Measurements from ENCODE around the gene NOSIP. TPM values are rescaled to one million over a fixed set of nuclear protein-coding genes. Genes with fewer than 3 reads are reported as not detected.

The NOSIP gene
- total and polyA plus RNA-seq, 5 experiments from 2014 or later = 162 to 854 (median 662) TPM

DNA sequence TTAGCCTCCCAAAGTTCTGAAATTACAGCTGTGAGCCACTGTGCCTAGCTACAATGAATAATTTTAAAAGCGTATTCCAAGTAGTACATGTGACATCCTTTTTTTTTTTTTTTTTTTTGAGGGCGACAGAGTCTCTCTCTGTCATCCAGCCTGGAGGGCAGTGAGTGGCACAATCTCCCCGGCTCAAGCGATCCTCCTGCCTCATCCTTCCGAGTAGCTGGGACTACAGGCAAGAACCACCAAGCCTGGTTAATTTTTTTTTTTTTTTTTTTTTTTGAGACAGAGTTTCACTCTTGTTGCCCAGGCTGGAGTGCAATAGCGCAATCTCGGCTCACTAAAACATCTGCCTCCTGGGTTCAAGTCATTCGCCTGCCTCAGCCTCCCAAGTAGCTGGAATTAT is 6.9 kb upstream of the NOSIP start:
- POLR2A ChIA-PET = interaction anchor here (0.6 to 11.9 kb wide), 7 partner anchors 41 to 252 kb away, joined by 3 to 180 read pairs (median 4); partner anchors contain the start of genes RRAS and SCAF1
- Mint-ChIP-seq H3K27me3 (no peaks in the 10 kb centered on the region), H3K4me3 (no peak overlapping the region), H3K36me3 (no peaks in the 10 kb centered on the region), H3K9me3 (no peaks in the 10 kb centered on the region), H3K27ac (no peak overlapping the region), H3K4me1 (peaks cover 6 to 19% (median 13%) of the 10 kb centered on the region in 4 donors)
- ATAC-seq (no peak), DNase-seq (no peak)

DNA sequence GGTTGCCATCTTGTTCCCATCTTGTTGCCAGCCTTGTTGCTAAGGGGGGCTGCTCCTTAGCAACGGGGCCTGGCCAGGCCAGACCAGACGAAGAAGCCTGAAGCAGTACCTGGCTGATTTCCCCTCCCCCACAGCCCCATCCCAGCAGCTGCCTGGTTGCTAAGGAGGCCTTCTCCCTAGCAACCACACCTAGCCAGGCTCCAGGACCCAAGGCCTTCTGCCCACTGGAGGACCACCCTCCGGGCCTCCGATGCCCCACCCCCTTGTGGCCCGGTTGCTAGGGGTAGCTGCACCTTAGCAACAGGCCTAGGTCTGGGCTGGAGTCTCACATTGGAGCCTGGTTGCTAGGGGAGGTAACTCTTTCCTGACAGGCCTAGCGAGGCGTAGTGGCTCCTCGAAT is 4.7 kb upstream of the NOSIP start:
- Mint-ChIP-seq H3K9me3 (no peaks in the 10 kb centered on the region), H3K27ac (no peak overlapping the region), H3K36me3 (no peaks in the 10 kb centered on the region), H3K4me3 (no peak overlapping the region), H3K27me3 (no peaks in the 10 kb centered on the region), H3K4me1 (peaks cover 11 to 23% (median 18%) of the 10 kb centered on the region in 4 donors)
- POLR2A ChIA-PET = interaction anchor here (0.6 to 1.5 kb wide), 3 partner anchors 14 to 1010 kb away, joined by 3 to 9 read pairs (median 4); partner anchors contain the start of gene RRAS
- ATAC-seq (no peak), DNase-seq (no peak)

DNA sequence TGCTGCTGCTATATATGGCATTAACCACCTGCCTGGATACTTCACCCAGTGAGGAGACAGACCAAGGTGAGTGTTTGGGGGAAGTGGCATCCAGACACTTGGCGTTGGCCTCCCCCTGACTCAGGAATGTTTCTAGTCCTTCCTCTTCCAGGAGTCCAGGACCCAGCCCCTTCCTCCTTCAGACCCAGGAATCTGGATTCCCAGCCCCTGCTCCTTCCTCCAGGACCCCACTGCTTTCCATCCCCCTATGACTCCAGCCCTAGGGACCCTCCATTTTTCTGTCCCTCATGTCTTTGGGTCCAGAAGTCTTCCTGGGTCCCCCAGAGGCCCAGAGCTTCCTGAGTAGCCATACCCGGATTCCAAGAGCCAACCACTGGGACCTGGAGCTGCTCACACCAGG is 2.9 kb upstream of the NOSIP start:
- no peaks in the 10 kb centered on the region for H3K27me3 Mint-ChIP-seq
- no peaks in the 10 kb centered on the region for H3K36me3 Mint-ChIP-seq
- no peaks in the 10 kb centered on the region for H3K9me3 Mint-ChIP-seq
- POLR2A ChIA-PET = interaction anchor here (0.7 to 1.3 kb wide), 3 partner anchors 10 to 93 kb away, joined by 3 to 4 read pairs (median 4); partner anchors contain the start of genes PRMT1 and RPS11
- DNase-seq (no peak), ATAC-seq (no peak)
- no peak overlapping the region for H3K4me3 Mint-ChIP-seq
- H3K4me1 Mint-ChIP-seq = peaks cover 10 to 25% (median 23%) of the 10 kb centered on the region in 4 donors
- H3K27ac Mint-ChIP-seq = no peak overlapping the region

DNA sequence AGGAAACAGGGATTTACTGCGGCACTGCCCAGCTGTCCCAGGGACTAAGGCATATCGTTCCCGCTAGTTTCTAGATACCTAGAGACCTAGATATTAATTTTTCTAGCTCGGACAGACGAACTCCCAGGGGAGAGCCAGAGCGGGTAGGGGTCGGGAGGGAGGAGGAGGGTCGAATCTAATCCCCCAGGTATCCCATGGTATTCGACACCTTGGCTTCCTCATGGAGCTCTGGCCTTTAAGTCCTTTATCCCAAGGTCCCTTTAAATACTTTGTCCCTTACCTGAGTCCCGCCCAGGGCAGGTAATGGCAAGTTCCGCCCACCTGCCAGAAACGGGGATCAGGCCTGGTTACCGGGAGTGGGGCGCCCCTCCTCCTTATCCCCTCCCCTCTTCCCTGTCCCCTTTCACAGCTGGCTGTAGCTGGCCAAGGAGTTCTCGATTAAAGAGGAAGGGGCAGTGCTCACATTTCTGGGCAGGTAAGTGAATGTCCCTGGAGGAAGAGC is 702 bp upstream of the NOSIP start, which contains the start of gene PRRG2:
TSS of gene PRRG2 (plus strand) at position 310 of the 502 bp plus-strand sequence. CDS start 1,904 bp downstream, outside the sequence.
- peaks cover 0 to 15% (median 0%) of the 10 kb centered on the region in 3 donors for H3K36me3 Mint-ChIP-seq
- ATAC-seq (no peak), DNase-seq (no peak)
- H3K27me3 Mint-ChIP-seq = no peaks in the 10 kb centered on the region
- H3K4me3 Mint-ChIP-seq = peak within 1 kb of the TSS; percentile 90 to 98 (median 94)
- H3K4me1 Mint-ChIP-seq = peaks cover 14 to 41% (median 36%) of the 10 kb centered on the region in 4 donors
- peak within 1 kb of the TSS; percentile 89 to 97 (median 93) for H3K27ac Mint-ChIP-seq
- no peaks in the 10 kb centered on the region for H3K9me3 Mint-ChIP-seq
- POLR2A ChIA-PET = interaction anchor here (0.5 to 3.3 kb wide), 28 partner anchors 11 to 1058 kb away, joined by 3 to 65 read pairs (median 4); partner anchors contain the start of genes AKT1S1, ALDH16A1, BCL2L12 and IRF3

DNA sequence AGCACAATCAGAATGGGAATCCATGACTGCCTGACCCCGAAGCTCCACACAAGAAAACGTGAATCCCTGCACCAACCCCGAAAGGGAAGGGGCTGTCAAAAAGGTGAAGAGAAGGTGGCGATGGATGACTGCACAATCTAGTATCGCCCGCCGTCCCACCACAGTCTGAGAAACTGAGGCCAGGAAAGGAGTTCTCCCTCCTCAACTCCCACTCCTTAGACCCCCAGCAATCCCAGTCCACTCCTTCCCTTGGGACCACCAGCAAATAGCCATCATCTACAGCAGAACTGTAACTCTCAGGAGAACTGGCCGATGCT is 451 bp downstream of the NOSIP start:
- Mint-ChIP-seq H3K4me3 (peak overlapping the region; percentile 90 to 98 (median 94)), H3K27me3 (no peaks in the 10 kb centered on the region), H3K4me1 (peaks cover 14 to 47% (median 36%) of the 10 kb centered on the region in 4 donors), H3K27ac (peak overlapping the region; percentile 89 to 97 (median 93)), H3K36me3 (peaks cover 0 to 26% (median 0%) of the 10 kb centered on the region in 3 donors), H3K9me3 (no peaks in the 10 kb centered on the region)
- DNase-seq (no peak), ATAC-seq (peak in 1 of 2 donors; percentile 3)
- POLR2A ChIA-PET = interaction anchor here (0.5 to 3.3 kb wide), 22 partner anchors 9 to 297 kb away, joined by 3 to 65 read pairs (median 4); partner anchors contain the start of genes AKT1S1, ALDH16A1, BCL2L12 and IRF3

DNA sequence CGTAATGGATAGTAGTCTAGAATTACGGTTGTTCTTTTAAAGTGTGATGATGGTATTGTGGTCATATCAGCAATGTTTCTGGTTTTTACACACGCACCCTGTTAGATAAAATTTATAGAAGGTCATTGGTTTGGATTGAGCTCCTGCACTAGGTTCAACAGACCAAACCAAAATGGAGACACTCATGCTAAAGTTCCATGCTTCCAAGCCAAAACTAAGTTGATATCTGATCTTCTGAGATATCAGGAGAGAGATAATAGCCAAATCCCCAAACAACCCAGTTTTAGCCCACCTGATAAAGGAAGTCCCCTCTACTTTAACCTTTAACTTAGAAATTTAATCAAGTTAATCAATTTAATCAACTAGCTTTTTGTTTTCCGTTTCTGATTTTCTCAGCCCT is 1.2 kb downstream of the NOSIP start:
- Mint-ChIP-seq H3K4me1 (peaks cover 14 to 49% (median 36%) of the 10 kb centered on the region in 4 donors), H3K27ac (peak overlapping the region in 9 of 10 donors; percentile 70 to 97 (median 91)), H3K27me3 (no peaks in the 10 kb centered on the region), H3K36me3 (peaks cover 0 to 32% (median 0%) of the 10 kb centered on the region in 3 donors), H3K4me3 (peak overlapping the region; percentile 90 to 98 (median 94)), H3K9me3 (no peaks in the 10 kb centered on the region)
- DNase-seq = no peak
- POLR2A ChIA-PET = interaction anchor here (0.8 to 3.3 kb wide), 10 partner anchors 9 to 92 kb away, joined by 3 to 65 read pairs (median 11); partner anchors contain the start of genes PRR12, RPL13A, RPS11 and RRAS
- no peak for ATAC-seq

DNA sequence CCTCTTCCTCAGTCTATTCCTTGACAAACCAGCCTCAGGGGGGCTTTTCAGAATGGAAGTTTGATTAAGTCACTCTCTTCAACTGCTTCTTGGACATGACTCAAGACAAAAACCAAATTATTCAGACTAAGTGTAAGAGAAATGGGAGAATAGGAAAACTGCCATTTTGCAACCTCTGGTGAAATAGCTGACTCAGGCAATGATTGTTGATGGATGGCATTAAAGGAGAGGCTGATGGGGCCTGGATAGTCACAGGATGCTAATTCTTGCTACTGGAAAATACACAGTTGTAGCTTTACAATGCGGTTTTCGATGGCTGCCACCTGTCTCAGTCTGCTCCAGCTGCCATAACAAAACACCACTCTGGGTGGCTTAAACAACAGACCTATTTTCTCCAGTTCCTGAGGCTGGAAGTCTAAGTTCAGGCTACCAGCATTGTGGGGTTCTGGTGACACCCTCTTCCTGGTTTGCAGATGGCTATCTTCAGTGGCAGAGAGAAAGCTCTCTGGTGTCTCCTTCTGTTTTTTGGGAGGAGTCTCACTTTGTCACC is 6.1 kb downstream of the NOSIP start:
- DNase-seq (no peak), ATAC-seq (no peak)
- Mint-ChIP-seq H3K4me3 (no peak overlapping the region), H3K36me3 (peaks cover 0 to 42% (median 0%) of the 10 kb centered on the region in 3 donors), H3K9me3 (no peaks in the 10 kb centered on the region), H3K27me3 (no peaks in the 10 kb centered on the region), H3K27ac (peak overlapping the region in 3 of 10 donors; percentile 10 to 43 (median 29)), H3K4me1 (peaks cover 16 to 56% (median 42%) of the 10 kb centered on the region in 4 donors)
- POLR2A ChIA-PET = interaction anchor here (0.6 to 21.7 kb wide), 8 partner anchors 10 to 104 kb away, joined by 3 to 757 read pairs (median 5); partner anchors contain the start of genes PRMT1 and RRAS

DNA sequence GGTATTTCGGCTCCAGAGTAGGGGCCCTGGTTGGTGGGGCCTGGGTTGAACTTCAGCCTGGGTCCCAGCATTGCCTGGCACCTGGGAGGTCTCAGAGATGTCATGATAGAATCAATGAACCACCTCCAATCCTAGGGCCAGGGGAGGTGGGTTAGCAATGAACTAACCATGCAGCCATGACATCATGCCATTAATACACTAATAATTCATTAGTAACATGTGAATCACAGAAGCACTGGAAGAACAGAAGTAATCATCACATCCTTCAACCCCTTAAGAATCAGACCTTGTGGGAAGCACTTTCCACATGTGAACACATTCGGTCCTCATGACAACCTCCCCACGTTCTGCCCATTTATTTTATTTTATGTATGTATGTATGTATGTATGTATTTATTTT is 6.9 kb downstream of the NOSIP start:
- POLR2A ChIA-PET = interaction anchor here (0.5 to 21.7 kb wide), 7 partner anchors 9 to 237 kb away, joined by 3 to 757 read pairs (median 4); partner anchors contain the start of genes PRMT1 and RRAS
- H3K27ac Mint-ChIP-seq = peak overlapping the region in 7 of 10 donors; percentile 19 to 73 (median 60)
- H3K9me3 Mint-ChIP-seq = no peaks in the 10 kb centered on the region
- H3K27me3 Mint-ChIP-seq = no peaks in the 10 kb centered on the region
- no peak overlapping the region for H3K4me3 Mint-ChIP-seq
- ATAC-seq (no peak), DNase-seq (no peak)
- peaks cover 0 to 42% (median 0%) of the 10 kb centered on the region in 3 donors for H3K36me3 Mint-ChIP-seq
- peaks cover 16 to 56% (median 41%) of the 10 kb centered on the region in 4 donors for H3K4me1 Mint-ChIP-seq

DNA sequence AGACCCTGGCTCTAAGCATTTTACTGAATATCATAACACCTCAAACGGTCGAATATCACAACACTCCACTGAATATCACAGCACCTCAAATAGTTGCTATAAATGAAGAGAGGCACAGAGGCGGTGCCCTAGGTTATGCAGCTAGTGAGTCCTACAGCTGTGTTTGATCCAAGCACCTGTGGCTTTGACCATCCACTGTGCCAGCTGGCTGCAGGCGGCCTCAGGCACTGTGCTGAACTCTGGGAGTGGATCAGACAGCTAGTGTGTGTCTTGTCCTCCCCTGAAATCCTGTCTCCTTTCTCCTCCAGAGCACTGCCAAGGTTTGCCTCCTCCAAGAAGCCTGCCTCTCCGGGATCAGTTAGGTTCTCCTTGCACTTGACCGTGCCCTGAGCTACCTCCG is 7.3 kb downstream of the NOSIP start:
- ATAC-seq = no peak
- H3K27ac Mint-ChIP-seq = peak overlapping the region in 5 of 10 donors; percentile 19 to 73 (median 62)
- peaks cover 0 to 42% (median 0%) of the 10 kb centered on the region in 3 donors for H3K36me3 Mint-ChIP-seq
- DNase-seq = no peak
- H3K9me3 Mint-ChIP-seq = no peaks in the 10 kb centered on the region
- peaks cover 0 to 2% (median 0%) of the 10 kb centered on the region in 5 donors for H3K27me3 Mint-ChIP-seq
- H3K4me3 Mint-ChIP-seq = no peak overlapping the region
- POLR2A ChIA-PET = interaction anchor here (0.5 to 21.7 kb wide), 3 partner anchors 20 to 238 kb away, joined by 3 to 757 read pairs (median 8); partner anchors contain the start of gene FCGRT
- H3K4me1 Mint-ChIP-seq = peaks cover 18 to 56% (median 42%) of the 10 kb centered on the region in 4 donors

DNA sequence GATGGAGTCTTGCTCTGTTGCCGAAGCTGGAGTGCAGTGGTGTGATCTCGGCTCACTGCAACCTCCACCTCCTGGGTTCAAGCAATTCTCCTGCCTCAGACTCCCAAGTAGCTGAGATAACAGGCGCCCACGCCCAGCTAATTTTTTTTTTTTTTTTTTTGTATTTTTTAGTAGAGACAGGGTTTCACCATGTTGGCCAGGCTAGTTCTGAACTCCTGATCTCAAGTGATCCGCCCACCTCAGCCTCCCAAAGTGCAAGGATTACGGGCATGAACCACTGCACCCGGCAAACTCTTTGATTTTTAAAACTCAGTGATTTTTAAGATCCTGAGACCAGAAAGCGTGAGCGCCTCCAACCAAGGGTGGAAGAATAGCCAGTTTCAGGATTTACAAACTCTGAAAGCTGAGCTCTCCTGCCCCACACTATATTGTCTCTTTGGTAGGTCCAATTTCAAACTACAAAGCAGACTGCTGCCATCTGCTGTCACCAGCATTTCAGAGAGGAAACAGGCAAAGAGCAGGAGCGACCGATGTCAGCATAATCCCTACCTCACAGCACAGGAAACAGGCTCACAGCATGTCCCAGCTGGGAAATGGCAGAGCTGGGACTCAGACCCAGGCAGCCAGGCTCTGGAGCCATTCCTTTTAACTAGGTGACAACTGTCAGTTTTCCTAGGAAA is 9.2 kb downstream of the NOSIP start:
- POLR2A ChIA-PET = interaction anchor here (0.7 to 21.7 kb wide), 12 partner anchors 9 to 108 kb away, joined by 3 to 757 read pairs (median 8); partner anchors contain the start of genes FCGRT, FLT3LG, NOSIP and PRMT1
- H3K4me1 Mint-ChIP-seq = peaks cover 16 to 55% (median 48%) of the 10 kb centered on the region in 4 donors
- H3K36me3 Mint-ChIP-seq = peaks cover 0 to 28% (median 0%) of the 10 kb centered on the region in 3 donors
- DNase-seq (peak in 5 of 10 donors; percentile 38 to 71 (median 49)), ATAC-seq (no peak)
- no peaks in the 10 kb centered on the region for H3K9me3 Mint-ChIP-seq
- peak overlapping the region in 5 of 10 donors; percentile 23 to 48 (median 39) for H3K4me3 Mint-ChIP-seq
- H3K27me3 Mint-ChIP-seq = peaks cover 0 to 2% (median 0%) of the 10 kb centered on the region in 5 donors
- H3K27ac Mint-ChIP-seq = peak overlapping the region; percentile 67 to 98 (median 81)

DNA sequence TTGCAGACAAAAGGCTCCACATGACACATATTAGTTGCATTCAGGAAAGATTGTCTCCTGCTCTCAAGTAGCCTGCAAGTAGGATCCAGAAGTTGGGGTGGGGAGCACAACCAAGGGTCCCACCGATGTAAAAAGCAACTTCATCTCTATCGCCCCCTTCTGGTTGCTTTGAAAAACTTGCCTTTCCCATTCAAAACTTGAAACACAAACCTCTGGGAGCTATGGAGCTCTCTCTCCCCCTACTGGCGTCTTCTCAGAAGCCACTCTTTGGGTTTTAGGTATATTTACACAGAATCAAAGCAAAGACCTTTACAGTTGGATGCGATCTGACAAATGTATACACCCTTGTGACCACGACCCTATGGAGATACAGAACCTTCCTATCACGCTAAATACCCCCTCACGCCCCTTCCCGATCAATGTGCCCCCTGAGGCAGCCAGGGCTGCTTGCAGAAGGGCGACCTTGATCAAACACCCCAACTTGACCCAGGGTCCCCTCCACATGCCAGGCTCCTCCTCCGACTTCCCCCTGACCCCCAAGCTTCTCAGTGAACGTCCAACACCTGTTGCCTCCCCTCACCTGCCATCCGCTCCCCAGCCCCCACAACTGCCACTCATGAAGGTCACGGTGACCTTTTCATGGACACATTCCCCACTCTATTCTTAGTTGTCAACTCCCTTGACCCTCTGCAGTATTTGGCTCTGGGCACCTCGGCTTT is 10.1 kb downstream of the NOSIP start:
- peak overlapping the region; percentile 83 to 99 (median 96) for H3K27ac Mint-ChIP-seq
- peak in 9 of 10 donors; percentile 62 to 88 (median 79) for DNase-seq
- POLR2A ChIA-PET = interaction anchor here (0.6 to 21.7 kb wide), 15 partner anchors 10 to 109 kb away, joined by 3 to 757 read pairs (median 7); partner anchors contain the start of genes FCGRT, FLT3LG, NOSIP and PRMT1

More for the DNA sequence above, 10.1 kb downstream of the NOSIP start:
- peaks cover 0 to 19% (median 0%) of the 10 kb centered on the region in 3 donors for H3K36me3 Mint-ChIP-seq
- peak overlapping the region in 9 of 10 donors; percentile 29 to 84 (median 68) for H3K4me3 Mint-ChIP-seq
- H3K4me1 Mint-ChIP-seq = peaks cover 19 to 59% (median 56%) of the 10 kb centered on the region in 4 donors
- H3K27me3 Mint-ChIP-seq = peaks cover 0 to 2% (median 0%) of the 10 kb centered on the region in 5 donors
- peak; percentile 13 to 14 for ATAC-seq
- no peaks in the 10 kb centered on the region for H3K9me3 Mint-ChIP-seq
